NCI-H1694 treated with DMSO at 0.1 percent for 48 hours (cell line): ENCODE results near the gene ZNF507.
"Not testable (repeated sequence)": the region's sequence is repeated elsewhere in the genome, so short reads cannot be mapped to it uniquely, and the experiment has no call there.

ENCODE experiments used
- DNase-seq: peaks from one replicate; lab custom pipeline; 2025; lab: John Stamatoyannopoulos, UW

ZNF507 gene

GRCh38 chr19:32407004-32407992 lies 61.9 kb downstream of the ZNF507 start:
- DNase-seq = peak; percentile 50

- DNase-seq = no peak
Observed at GRCh38 chr19:32415246-32415645, 69.8 kb downstream of the ZNF507 start.

- DNase-seq = no peak
Observed at GRCh38 chr19:32415669-32416068, 70.3 kb downstream of the ZNF507 start.

GRCh38 chr19:32416749-32417456 lies 71.5 kb downstream of the ZNF507 start:
- no peak for DNase-seq

- DNase-seq = peak; percentile 11
Observed at GRCh38 chr19:32418155-32418554, 72.7 kb downstream of the ZNF507 start.

GRCh38 chr19:32421589-32422361 lies 76.4 kb downstream of the ZNF507 start:
- no peak for DNase-seq

- no peak for DNase-seq
Observed at GRCh38 chr19:32422435-32422834, 77.0 kb downstream of the ZNF507 start.

GRCh38 chr19:32423944-32424343 lies 78.5 kb downstream of the ZNF507 start:
- DNase-seq = not testable (repeated sequence)

GRCh38 chr19:32427536-32427935 lies 82.1 kb downstream of the ZNF507 start:
- DNase-seq = peak; percentile 93

GRCh38 chr19:32436692-32437091 lies 91.3 kb downstream of the ZNF507 start:
- no peak for DNase-seq

- no peak for DNase-seq
Observed at GRCh38 chr19:32437096-32437495, 91.7 kb downstream of the ZNF507 start.
